ENCODE measurements around the gene ARF3. TPM values are rescaled to one million over a fixed set of nuclear protein-coding genes. Genes with fewer than 3 reads are reported as not detected.

The ARF3 gene
- total and polyA plus RNA-seq, 2 donors (not counting 1 experiment from before 2014, with no cell fraction given): 28.1 to 182 TPM

- no peak for TF ChIP-seq EZH2 (IDR thresholded peaks at IDR 0.05; ENCODE audit: low read length, missing control alignments)
- no peak for TF ChIP-seq CTCF (conservative IDR thresholded peaks at IDR 0.05 in 1 of 2, IDR thresholded peaks at IDR 0.05 in 1 of 2; ENCODE audit: low read depth in 1 of 2, low read length in 2 of 2)
- no peak overlapping the region for H3K27ac ChIP-seq (ENCODE audit: insufficient read depth, low read length)
- H4K20me1 ChIP-seq (ENCODE audit: control insufficient read depth, extremely low read depth, insufficient read depth, low read length): no peaks in the 10 kb centered on the region
- H3K9ac ChIP-seq (ENCODE audit: insufficient read depth, low read length): no peak overlapping the region
- no peak overlapping the region for H3K4me2 ChIP-seq (ENCODE audit: extremely low read depth, insufficient read depth, low read length)
- no peak for DNase-seq (ENCODE audit: low read depth in 2 of 2)
- peaks cover 84% of the 10 kb centered on the region for H3K27me3 ChIP-seq (ENCODE audit: control insufficient read depth, insufficient read depth, low read length)
- no peak overlapping the region for H2AFZ ChIP-seq (ENCODE audit: low read length)
- no peaks in the 10 kb centered on the region for H3K9me3 ChIP-seq (ENCODE audit: control insufficient read depth, insufficient read depth, low read depth, low read length)
- no peaks in the 10 kb centered on the region for H3K79me2 ChIP-seq (ENCODE audit: control insufficient read depth, insufficient read depth, low read length)
- H3K36me3 ChIP-seq (ENCODE audit: control insufficient read depth, insufficient read depth, low read length): no peaks in the 10 kb centered on the region
- no peak overlapping the region for H3K4me3 ChIP-seq (replicated peaks in 1 of 4; ENCODE audit: control extremely low read depth in 1 of 4, insufficient read depth in 1 of 4, low read depth in 3 of 4, low read length in 4 of 4)
- H3K4me1 ChIP-seq (ENCODE audit: control insufficient read depth, extremely low read depth, insufficient read depth, low read length): peaks cover 2% of the 10 kb centered on the region
Measured at GRCh38 chr12:48981757-48982157, 24.5 kb upstream of the ARF3 start.

DNA sequence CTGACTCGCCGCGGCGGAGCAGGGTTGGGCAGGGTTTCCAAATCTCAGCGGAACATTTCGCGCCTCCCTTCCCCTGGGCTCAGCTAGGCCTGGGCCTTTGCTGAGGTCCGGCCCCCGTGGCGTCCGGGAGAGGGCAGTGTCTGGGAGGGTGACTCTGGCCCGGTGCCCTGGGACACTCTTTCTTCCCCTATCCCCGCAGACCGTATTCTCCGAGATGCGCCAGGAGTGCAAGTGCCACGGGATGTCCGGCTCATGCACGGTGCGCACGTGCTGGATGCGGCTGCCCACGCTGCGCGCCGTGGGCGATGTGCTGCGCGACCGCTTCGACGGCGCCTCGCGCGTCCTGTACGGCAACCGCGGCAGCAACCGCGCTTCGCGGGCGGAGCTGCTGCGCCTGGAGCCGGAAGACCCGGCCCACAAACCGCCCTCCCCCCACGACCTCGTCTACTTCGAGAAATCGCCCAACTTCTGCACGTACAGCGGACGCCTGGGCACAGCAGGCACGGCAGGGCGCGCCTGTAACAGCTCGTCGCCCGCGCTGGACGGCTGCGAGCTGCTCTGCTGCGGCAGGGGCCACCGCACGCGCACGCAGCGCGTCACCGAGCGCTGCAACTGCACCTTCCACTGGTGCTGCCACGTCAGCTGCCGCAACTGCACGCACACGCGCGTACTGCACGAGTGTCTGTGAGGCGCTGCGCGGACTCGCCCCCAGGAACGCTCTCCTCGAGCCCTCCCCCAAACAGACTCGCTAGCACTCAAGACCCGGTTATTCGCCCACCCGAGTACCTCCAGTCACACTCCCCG lies 23.9 kb upstream of the ARF3 start:
- no peaks in the 10 kb centered on the region for H3K9me3 ChIP-seq (ENCODE audit: control insufficient read depth, insufficient read depth, low read depth, low read length)
- no peak overlapping the region for H3K4me3 ChIP-seq (replicated peaks in 1 of 4; ENCODE audit: control extremely low read depth in 1 of 4, insufficient read depth in 1 of 4, low read depth in 3 of 4, low read length in 4 of 4)
- no peaks in the 10 kb centered on the region for H3K36me3 ChIP-seq (ENCODE audit: control insufficient read depth, insufficient read depth, low read length)
- no peak overlapping the region for H2AFZ ChIP-seq (ENCODE audit: low read length)
- H3K4me1 ChIP-seq (ENCODE audit: control insufficient read depth, extremely low read depth, insufficient read depth, low read length): peaks cover 2% of the 10 kb centered on the region
- H3K27me3 ChIP-seq (ENCODE audit: control insufficient read depth, insufficient read depth, low read length): peaks cover 82% of the 10 kb centered on the region
- peak overlapping the region; percentile 42 for H3K4me2 ChIP-seq (ENCODE audit: extremely low read depth, insufficient read depth, low read length)
- H3K27ac ChIP-seq (ENCODE audit: insufficient read depth, low read length): no peak overlapping the region
- TF ChIP-seq EZH2 (IDR thresholded peaks at IDR 0.05; ENCODE audit: low read length, missing control alignments) (peak; percentile 85), CTCF (conservative IDR thresholded peaks at IDR 0.05 in 1 of 2, IDR thresholded peaks at IDR 0.05 in 1 of 2; ENCODE audit: low read depth in 1 of 2, low read length in 2 of 2) (no peak)
- no peaks in the 10 kb centered on the region for H4K20me1 ChIP-seq (ENCODE audit: control insufficient read depth, extremely low read depth, insufficient read depth, low read length)
- no peak for DNase-seq (ENCODE audit: low read depth in 2 of 2)
- no peak overlapping the region for H3K9ac ChIP-seq (ENCODE audit: insufficient read depth, low read length)
- no peaks in the 10 kb centered on the region for H3K79me2 ChIP-seq (ENCODE audit: control insufficient read depth, insufficient read depth, low read length)

DNA sequence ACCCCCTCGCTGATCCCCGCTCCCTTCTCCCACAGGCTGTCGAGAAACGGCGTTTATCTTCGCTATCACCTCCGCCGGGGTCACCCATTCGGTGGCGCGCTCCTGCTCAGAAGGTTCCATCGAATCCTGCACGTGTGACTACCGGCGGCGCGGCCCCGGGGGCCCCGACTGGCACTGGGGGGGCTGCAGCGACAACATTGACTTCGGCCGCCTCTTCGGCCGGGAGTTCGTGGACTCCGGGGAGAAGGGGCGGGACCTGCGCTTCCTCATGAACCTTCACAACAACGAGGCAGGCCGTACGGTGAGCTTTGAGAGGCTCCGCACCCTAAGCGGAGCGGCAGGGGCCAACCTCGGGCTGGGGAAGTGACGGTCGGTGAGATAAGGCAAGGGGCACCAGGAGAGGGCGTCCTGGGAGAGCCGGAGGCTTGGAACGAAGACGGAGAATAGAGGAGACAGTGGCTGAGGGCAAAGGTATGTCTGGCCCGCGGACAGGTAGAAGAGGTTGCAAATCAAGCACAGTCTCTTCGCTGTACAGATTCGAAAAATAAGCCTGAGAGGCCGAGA lies 23.2 kb upstream of the ARF3 start:
- DNase-seq (ENCODE audit: low read depth in 2 of 2): no peak
- no peak overlapping the region for H3K4me3 ChIP-seq (replicated peaks in 1 of 4; ENCODE audit: control extremely low read depth in 1 of 4, insufficient read depth in 1 of 4, low read depth in 3 of 4, low read length in 4 of 4)
- peaks cover 2% of the 10 kb centered on the region for H3K4me1 ChIP-seq (ENCODE audit: control insufficient read depth, extremely low read depth, insufficient read depth, low read length)
- H3K9me3 ChIP-seq (ENCODE audit: control insufficient read depth, insufficient read depth, low read depth, low read length): no peaks in the 10 kb centered on the region
- peak overlapping the region; percentile 33 for H3K4me2 ChIP-seq (ENCODE audit: extremely low read depth, insufficient read depth, low read length)
- TF ChIP-seq CTCF (conservative IDR thresholded peaks at IDR 0.05 in 1 of 2, IDR thresholded peaks at IDR 0.05 in 1 of 2; ENCODE audit: low read depth in 1 of 2, low read length in 2 of 2) (no peak), EZH2 (IDR thresholded peaks at IDR 0.05; ENCODE audit: low read length, missing control alignments) (peak; percentile 67)
- H3K9ac ChIP-seq (ENCODE audit: insufficient read depth, low read length): no peak overlapping the region
- H2AFZ ChIP-seq (ENCODE audit: low read length): no peak overlapping the region
- H3K79me2 ChIP-seq (ENCODE audit: control insufficient read depth, insufficient read depth, low read length): no peaks in the 10 kb centered on the region
- no peak overlapping the region for H3K27ac ChIP-seq (ENCODE audit: insufficient read depth, low read length)
- peaks cover 85% of the 10 kb centered on the region for H3K27me3 ChIP-seq (ENCODE audit: control insufficient read depth, insufficient read depth, low read length)
- H3K36me3 ChIP-seq (ENCODE audit: control insufficient read depth, insufficient read depth, low read length): no peaks in the 10 kb centered on the region
- H4K20me1 ChIP-seq (ENCODE audit: control insufficient read depth, extremely low read depth, insufficient read depth, low read length): no peaks in the 10 kb centered on the region
